Skin epidermis (tissue), 12 donors: ENCODE results near the gene DOCK1.

Experiments
- H3K27ac ChIP-seq, 21 experiments: fragments of 200-600 bp; sonication (generic) in 11 of 21; one replicate each; pipeline ENCODE4 v1.5.0; 2020; ENCODE audit warnings: mild to moderate bottlenecking in 3 of 21, inconsistent platforms in 2 of 21, moderate library complexity in 2 of 21
- H3K4me3 ChIP-seq, 7 experiments: fragments of 200-600 bp; sonication (generic) in 2 of 7; one replicate each; pipeline ENCODE4 v1.5.0; 2020; ENCODE audit warnings: inconsistent platforms in 2 of 7, mild to moderate bottlenecking in 2 of 7, moderate library complexity in 1 of 7

The DOCK1 gene

GRCh38 chr10:127451628-127452027, 546.4 kb downstream of the DOCK1 start:
- Histone ChIP-seq H3K27ac (no peak overlapping the region), H3K4me3 (no peak overlapping the region)

- no peak overlapping the region for H3K4me3 ChIP-seq
- no peak overlapping the region for H3K27ac ChIP-seq
Observed at GRCh38 chr10:127452568-127452967, 547.3 kb downstream of the DOCK1 start.

- Histone ChIP-seq H3K27ac (no peak overlapping the region), H3K4me3 (no peak overlapping the region)
Observed at GRCh38 chr10:127453706-127454105, 548.5 kb downstream of the DOCK1 start.

DNA sequence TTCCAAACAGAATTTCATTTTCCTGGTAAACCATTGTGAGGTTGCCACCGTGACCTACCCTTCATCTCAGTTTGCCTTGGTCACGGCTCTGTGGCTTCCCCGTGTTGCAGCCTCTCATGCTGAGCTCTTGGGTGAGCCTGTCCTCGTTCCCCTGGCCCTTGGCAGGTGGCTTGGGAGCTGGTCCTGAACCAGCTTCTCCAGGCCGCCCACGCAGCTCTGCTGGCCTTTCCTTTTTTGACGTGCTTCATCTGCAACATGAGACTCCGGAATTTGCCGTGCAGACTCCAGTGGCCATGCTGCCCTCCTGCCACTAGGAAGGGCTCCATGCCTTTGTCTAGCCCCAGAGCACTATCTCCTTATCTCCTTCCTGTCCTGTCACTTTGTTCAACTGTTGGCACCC, 550.9 kb downstream of the DOCK1 start:
- H3K4me3 ChIP-seq, result no peak overlapping the region
- H3K27ac ChIP-seq, result no peak overlapping the region

DNA sequence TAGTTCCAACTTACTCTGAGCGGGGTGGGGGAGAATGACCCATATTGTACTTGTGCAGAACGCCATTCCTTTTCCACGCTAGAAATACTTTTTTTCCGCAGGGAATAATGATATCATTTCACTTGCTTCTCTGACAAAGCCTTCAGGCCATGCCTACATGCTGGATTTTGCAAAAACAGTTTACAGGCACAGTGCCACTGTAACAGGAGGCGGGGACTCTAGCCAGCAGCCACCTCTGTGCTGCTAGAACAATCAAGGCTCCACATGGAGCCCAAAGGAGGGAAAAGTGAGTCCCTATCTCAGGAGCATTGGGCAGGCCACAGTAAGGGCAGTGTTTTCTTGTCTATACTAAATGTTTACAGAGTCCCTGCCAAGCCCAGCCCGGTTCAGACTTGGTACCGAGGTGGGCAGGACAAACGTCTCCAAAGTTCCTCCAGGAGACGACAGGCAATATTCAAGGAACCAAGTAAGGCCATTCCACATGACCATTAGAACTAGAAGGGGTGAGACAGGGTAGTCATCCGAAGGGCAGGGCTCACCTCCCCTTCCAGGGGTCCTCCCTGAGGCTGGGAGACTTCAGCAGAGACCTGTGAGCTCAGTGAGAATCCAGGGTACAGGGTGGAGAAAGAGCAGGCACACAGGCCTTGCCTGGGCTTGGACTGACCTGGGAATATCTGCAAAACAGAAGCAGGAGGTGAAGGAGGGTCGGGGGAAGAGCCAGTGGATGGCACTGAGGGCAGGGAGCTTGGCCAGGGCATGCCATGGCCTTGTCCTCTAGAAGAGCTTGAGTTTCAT, 553.0 kb downstream of the DOCK1 start:
- Histone ChIP-seq H3K27ac (no peak overlapping the region), H3K4me3 (no peak overlapping the region)

DNA sequence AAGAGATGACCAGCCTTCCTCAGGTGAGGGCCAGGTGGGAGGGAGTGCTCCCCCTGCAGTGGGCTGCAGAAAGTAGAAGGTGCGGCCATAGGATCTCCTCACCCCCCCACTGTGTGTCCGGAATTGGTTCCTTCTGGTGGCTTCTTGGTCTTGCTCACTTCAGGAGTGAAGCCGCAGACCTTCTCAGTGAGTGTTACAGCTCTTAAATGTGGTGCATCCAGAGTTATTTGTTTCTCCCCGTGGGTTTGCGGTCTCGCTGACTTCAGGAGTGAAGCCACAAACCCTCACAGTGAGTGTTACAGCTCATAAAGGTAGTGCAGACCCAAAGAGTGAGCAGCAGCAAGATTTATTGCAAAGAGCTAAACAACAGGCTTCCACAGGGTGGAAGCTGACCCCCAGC, 553.6 kb downstream of the DOCK1 start:
- Histone ChIP-seq H3K27ac (no peak overlapping the region), H3K4me3 (no peak overlapping the region)

- Histone ChIP-seq H3K4me3 (no peak overlapping the region), H3K27ac (no peak overlapping the region)
Observed at GRCh38 chr10:127459918-127460317, 554.7 kb downstream of the DOCK1 start.

DNA sequence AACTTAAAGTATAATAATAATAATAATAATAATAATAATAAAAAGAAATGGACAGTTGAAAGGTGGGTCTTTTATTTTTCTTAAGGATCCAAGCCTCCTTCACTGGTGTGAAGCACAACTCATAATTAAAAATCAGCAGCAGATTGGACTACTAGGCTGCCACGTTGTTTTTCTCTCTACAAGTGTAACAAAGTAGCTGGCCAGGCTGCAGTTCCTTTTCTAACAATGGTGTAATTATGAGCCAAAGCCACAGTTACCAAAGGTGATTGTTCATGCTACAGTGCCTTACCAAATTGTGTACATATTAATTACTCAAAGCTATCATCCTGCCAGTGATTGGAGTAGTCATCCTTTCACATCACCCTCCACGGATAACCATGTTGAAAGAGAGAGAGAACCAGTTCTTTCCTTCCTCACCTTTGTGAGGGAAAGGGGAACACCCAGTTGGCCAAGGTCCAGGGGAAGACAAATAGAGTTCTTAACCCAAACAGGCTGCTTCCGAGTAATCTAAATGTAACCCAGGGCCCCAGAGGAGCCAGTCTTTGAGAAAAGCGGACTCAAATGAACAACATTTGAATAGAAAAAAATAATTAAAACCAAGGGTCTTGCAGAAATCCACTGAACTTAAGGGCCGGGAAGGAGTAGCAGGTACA, 557.5 kb downstream of the DOCK1 start:
- no peak overlapping the region for H3K4me3 ChIP-seq
- no peak overlapping the region for H3K27ac ChIP-seq

- H3K27ac ChIP-seq, result no peak overlapping the region
- H3K4me3 ChIP-seq, result no peak overlapping the region
Observed at GRCh38 chr10:127463548-127463947, 558.3 kb downstream of the DOCK1 start.

- H3K4me3 ChIP-seq, result no peak overlapping the region
- no peak overlapping the region for H3K27ac ChIP-seq
Observed at GRCh38 chr10:127464561-127464960, 559.3 kb downstream of the DOCK1 start.

DNA sequence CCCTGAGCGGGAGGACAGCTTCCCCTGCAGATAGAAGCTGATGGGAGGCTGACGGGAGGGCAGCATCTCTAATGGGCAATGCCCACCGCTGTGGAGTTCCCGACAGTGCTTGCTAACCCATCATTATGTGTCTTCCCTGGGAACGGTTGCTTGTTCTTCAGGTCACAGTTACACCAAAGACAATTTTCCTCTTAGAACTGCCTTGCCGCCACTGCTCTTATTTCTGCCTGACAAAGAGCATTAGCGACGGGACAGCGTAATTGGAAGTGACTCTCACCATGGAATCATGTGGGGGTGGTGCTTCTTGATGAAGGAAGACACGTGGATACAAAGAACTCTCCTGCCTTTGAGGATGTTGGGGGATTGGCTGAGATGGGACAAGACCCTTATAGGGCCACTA, 562.6 kb downstream of the DOCK1 start:
- Histone ChIP-seq H3K4me3 (no peak overlapping the region), H3K27ac (no peak overlapping the region)

- no peak overlapping the region for H3K4me3 ChIP-seq
- H3K27ac ChIP-seq, result no peak overlapping the region
Observed at GRCh38 chr10:127468632-127469031, 563.4 kb downstream of the DOCK1 start.

- H3K27ac ChIP-seq, result no peak overlapping the region
- H3K4me3 ChIP-seq, result no peak overlapping the region
Observed at GRCh38 chr10:127470911-127471310, 565.7 kb downstream of the DOCK1 start.

GRCh38 chr10:127472976-127473375, 567.7 kb downstream of the DOCK1 start:
- H3K27ac ChIP-seq, result no peak overlapping the region
- H3K4me3 ChIP-seq, result no peak overlapping the region

DNA sequence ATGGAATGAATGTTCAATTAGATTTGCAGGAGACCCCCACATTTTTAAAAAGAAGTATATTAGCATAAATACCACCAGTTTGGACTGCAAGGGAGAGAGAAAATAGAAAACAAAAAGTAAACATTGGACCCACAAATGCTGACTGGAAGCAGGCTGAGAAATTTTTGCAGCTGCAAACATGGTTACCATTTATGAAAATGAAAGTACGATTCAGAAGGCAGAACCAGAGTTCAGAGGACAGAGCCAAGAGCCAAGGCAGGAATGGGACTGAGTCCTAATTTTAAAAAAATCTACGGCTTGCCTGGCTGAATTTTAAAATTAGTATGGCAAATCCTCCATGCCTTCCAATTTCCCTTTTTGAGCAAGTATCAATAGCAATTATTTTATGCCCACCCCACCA, 569.3 kb downstream of the DOCK1 start:
- Histone ChIP-seq H3K27ac (no peak overlapping the region), H3K4me3 (no peak overlapping the region)

GRCh38 chr10:127485153-127485857, 580.1 kb downstream of the DOCK1 start:
- Histone ChIP-seq H3K4me3 (no peak overlapping the region), H3K27ac (no peak overlapping the region)

DNA sequence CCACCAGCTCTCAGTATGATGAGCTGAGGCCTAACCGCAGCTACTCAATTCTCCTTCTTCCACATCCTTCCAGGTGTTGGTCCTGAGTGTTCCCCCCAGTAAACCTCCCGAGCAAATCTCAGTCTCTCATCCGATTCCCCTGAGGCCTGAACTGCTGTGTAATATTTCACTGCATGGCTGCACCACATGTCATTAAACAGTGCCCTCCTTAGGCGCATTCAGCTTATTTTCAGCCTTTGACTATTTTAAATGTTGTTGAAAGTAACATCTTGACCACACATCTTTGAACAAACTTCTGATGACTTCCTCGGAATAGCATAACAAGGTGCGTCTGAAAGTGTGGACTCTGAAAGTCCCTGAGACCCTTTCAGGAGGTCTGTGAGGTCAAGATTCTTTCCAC, 581.1 kb downstream of the DOCK1 start:
- Histone ChIP-seq H3K4me3 (no peak overlapping the region), H3K27ac (no peak overlapping the region)

- Histone ChIP-seq H3K4me3 (no peak overlapping the region), H3K27ac (no peak overlapping the region)
Observed at GRCh38 chr10:127492607-127493250, 587.5 kb downstream of the DOCK1 start.

DNA sequence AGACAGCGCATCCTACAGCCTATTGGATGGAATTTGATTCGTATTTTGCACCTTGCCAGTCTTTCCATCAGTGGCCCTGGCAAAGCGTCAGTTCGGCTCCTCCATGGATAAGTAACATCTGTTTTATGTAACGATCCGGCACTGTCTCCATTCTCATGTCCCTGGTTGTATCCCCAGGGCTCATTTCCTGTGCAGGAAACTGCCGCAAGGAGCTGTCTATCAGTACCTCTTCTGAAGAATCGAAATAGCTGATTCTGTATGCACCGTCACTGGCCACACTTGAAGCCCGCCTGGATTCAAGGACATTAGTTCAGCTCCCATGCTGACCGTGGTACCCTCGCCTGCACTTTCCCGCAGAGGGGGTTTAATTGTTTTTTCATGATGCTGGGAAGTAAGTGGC, 590.8 kb downstream of the DOCK1 start:
- Histone ChIP-seq H3K27ac (no peak overlapping the region), H3K4me3 (no peak overlapping the region)

DNA sequence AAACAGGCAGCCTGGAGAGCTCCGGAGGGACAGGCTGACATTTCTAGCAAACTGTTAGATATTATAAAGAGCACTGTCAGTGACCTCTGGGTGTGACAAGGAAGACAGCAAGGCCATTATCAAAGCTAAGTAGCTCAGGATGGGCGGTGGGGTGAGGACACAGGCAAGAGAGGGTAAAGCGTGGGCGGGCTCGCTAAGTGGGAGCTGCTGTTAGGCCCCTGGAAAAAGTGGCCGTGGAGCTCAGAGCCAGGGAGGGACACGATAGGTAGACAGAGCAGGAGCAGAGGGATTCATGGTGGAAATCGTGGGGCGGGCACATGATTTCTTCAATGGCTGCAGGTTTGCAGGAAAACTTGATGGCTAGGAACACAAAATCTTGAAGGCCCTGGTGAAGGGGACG, 592.5 kb downstream of the DOCK1 start:
- no peak overlapping the region for H3K4me3 ChIP-seq
- H3K27ac ChIP-seq, result no peak overlapping the region

DNA sequence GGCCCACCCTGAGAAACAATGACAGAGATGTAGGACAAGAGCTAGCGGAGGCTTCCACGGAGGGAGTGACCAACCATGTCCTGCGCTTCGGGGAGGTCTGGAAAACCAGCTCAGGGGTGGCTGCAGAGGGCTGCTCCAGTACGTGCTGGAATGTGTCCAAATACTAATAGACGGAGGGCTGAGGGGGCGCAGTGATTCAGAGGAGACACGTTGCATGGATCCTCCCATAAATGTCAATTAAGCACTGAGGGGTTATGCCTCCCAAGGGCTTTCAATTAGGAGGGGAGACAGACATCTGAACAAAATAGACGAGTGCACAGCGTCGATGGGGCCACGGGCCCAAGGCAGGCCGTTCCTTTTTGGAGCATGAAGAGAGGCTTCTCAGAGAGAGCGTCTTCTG, 592.9 kb downstream of the DOCK1 start:
- Histone ChIP-seq H3K27ac (no peak overlapping the region), H3K4me3 (no peak overlapping the region)
